AG09319 (cell line): ENCODE measurements around the gene CELSR1.

ENCODE experiments used
- DNase-seq: peaks from one replicate; pipeline ENCODE4 v3.0.0-alpha.2; 2010; ENCODE audit warnings: low read depth; ENCODE audit errors: extremely low read depth
- TF ChIP-seq, protein P1 (sequence below): IDR thresholded peaks from 2 replicates; pipeline ENCODE4 v1.5.1; 2011; ENCODE audit warnings: low read depth, mild to moderate bottlenecking, inconsistent platforms, low read length, moderate library complexity

The CELSR1 gene

DNA sequence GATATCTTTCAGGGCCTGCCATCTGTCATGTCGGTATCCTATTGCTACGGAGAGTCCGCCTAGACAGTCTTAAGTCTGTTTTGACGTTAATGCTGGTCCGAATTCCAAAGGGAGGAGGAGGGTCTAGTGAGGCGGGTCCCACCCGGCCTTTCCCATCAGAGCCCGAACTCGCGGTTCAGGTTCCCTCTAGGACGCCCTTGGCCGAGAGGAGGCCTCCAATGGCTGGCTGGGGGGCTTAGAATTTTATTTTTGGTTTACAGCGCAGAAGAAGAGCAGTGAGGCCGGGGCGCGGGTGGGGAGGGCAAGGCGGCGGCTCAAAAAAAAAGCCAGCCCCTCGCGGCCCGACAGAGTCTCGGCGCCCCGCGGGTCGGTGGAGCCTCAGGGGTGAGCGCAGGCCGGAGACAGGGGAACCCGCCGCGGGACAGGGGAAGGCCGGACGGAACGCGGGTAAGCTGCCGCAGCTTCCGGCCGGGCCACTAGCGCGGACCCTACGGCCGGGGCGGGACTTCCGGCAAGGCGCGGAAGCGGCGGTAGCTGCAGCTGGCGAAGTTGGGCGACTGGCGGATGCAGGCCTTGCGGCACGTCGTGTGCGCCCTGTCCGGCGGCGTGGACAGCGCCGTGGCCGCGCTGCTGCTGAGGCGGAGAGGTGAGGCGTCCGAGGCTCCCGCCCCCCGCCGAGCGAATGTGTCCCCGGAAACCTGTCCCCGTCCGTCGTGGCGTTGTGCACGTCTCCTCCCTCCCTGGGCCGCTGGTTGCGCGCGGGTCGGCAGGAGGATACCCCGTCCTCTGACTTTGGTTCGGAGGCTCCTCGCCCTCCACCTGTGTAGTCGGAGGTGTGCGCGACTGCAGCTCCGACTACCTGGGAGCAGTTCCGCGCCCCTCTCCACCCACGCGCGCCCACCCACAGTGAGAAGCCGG lies 202.0 kb downstream of the CELSR1 start, which contains the start of gene TRMU:
Gene TRMU (plus strand): TSS at position 514 of the 918 bp plus-strand sequence. CDS start 51 bp downstream, at position 565.
- peak; percentile 58 for DNase-seq

DNA sequence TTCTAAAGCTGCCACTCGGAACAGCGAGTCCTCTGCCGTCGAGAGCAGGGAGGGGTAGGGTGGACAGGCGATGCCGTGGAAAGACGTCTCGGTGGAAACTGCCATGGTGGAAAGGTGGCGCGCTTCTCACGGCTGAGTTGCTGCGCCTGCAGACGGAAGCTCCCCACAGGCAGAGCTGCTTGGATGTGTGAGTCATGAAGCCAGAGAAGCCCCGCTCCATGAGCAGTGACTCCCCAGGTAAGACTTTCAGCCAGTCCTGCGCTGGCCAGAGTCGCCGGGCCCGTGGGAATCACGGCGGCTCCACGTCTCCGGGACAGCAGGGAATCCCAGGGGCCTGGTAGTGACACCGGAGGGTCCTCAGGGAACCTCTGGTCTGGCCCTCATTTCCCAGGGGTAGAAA lies 205.9 kb downstream of the CELSR1 start:
- TF ChIP-seq, protein P1, sequence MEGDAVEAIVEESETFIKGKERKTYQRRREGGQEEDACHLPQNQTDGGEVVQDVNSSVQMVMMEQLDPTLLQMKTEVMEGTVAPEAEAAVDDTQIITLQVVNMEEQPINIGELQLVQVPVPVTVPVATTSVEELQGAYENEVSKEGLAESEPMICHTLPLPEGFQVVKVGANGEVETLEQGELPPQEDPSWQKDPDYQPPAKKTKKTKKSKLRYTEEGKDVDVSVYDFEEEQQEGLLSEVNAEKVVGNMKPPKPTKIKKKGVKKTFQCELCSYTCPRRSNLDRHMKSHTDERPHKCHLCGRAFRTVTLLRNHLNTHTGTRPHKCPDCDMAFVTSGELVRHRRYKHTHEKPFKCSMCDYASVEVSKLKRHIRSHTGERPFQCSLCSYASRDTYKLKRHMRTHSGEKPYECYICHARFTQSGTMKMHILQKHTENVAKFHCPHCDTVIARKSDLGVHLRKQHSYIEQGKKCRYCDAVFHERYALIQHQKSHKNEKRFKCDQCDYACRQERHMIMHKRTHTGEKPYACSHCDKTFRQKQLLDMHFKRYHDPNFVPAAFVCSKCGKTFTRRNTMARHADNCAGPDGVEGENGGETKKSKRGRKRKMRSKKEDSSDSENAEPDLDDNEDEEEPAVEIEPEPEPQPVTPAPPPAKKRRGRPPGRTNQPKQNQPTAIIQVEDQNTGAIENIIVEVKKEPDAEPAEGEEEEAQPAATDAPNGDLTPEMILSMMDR, result no peak
- DNase-seq, result no peak

More for the DNA sequence above, 202.0 kb downstream of the CELSR1 start, which contains the start of gene TRMU:
- TF ChIP-seq, protein P1, result no peak

DNA sequence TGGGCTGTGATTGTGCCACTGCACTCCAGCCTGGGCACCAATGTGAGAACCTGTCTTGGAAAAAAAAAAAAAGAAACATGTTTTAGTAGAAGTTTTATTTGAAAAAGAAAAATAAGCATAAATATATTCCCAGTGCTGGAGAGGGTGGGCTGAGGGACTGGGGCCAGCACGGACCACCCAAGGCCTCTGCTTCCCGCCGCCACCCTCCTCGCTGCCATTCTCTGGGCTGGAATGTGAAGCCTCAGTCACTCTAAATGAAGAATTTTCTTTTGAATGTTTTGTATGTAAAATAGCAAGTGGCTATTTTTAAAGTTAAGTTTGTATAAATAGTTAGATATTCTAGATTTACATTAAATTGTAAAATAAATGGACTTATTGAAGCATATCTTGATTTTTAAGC lies 207.0 kb downstream of the CELSR1 start:
- TF ChIP-seq, protein P1, result no peak
- DNase-seq, result no peak

DNA sequence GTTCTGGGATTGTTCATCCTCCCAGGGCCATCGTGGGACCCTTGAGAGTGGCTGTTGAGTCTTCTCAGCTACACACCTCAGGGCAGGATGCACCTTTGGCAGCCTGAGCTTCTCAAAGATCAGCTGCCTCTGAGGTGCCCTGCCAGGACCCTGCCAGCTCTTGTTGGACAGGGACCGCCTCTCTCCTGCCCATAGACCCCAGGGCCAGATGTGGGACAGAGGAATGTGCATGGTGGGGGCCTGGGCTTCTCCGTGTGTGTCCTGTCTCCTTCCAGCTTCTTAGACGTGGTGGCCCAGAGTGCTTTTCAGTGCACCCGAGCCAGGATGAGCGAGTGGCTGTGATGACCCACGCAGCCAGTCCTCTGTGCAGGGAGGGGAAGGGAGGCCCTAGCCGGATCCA lies 207.8 kb downstream of the CELSR1 start:
- no peak for DNase-seq
- TF ChIP-seq, protein P1, result no peak

DNA sequence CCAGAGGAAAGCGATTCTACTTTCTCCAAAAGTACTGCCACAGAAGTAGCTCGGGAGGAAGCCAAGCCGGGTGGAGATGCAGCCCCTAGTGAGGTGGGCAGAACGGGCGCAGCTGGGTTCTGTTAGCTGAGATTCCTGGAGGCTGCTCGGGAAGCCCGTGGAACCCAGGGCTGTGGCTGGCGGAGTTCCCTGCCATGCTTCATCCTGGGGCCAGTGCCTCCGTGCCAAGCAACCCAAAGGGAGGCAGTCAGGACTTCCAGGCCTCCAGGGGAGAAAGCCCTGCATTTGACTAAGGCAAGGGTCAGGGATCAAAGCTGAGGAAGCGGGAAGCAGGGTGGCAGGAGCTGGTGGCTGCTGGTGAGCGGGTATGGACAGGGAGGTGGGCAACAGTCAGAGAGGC lies 208.6 kb downstream of the CELSR1 start:
- DNase-seq, result no peak
- TF ChIP-seq, protein P1, result no peak

DNA sequence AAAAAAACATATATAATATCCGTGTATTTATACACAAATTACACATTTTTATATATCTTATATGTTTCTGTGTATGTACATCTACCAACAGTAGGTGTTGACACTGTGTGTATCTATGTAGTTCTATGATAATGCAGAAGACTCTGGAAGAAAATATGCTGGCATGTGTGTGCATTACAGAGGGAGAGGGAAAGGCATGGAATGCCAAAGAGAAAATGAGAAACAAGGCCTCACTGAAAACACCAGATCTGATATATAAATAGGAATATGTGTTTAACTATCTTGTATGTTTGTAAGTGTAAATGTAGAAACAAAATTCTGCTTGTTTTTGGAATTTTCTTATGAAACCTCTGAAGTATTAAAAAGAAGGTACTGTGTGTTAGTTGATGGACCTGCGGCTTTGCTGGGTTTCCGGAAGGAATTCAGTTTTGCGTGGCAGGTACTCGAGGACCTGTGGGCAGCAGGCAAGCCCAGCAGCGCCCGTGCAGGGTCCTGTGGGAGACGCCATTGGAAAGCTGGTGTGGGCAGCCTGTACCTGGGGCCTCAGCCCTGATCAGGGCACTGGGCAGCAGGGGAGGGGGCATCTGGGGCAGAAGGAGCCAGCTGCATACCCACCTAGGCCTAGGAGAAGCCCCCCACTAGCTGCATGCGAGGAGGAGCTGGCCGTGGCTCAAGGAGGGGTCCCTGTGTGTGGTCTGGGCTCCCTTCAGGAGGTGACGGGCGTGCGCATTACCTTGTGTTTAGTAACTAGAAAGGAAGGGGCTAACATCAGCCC lies 209.5 kb downstream of the CELSR1 start:
- TF ChIP-seq, protein P1, result no peak
- no peak for DNase-seq
